Progenitor cell of endocrine pancreas (in vitro differentiated cells): ENCODE data around the gene CRADD. TPM values are rescaled to one million over a fixed set of nuclear protein-coding genes. Genes with fewer than 3 reads are reported as not detected.
"Not testable (repeated sequence)": the region's sequence is repeated elsewhere in the genome, so short reads cannot be mapped to it uniquely, and the experiment has no call there.

Experiments
- DNase-seq: peaks from one replicate; pipeline ENCODE4 v3.0.0; 2021; ENCODE audit warnings: low spot score; ENCODE audit not compliant: unreplicated experiment
- H3K27ac Mint-ChIP-seq: 2 replicates; pipeline ENCODE4 v1.8.0; 2021; ENCODE audit warnings: mild to moderate bottlenecking, moderate library complexity, mixed read lengths
- H3K27me3 Mint-ChIP-seq: 2 replicates; pipeline ENCODE4 v1.8.0; 2021; ENCODE audit warnings: mixed read lengths
- H3K36me3 Mint-ChIP-seq: 2 replicates; pipeline ENCODE4 v1.8.0; 2022; ENCODE audit warnings: mixed read lengths; ENCODE audit not compliant: insufficient read depth
- H3K4me1 Mint-ChIP-seq: 2 replicates; pipeline ENCODE4 v1.8.0; 2021; ENCODE audit warnings: low read depth, mixed read lengths
- H3K4me3 Mint-ChIP-seq: 2 replicates; pipeline ENCODE4 v1.8.0; 2021; ENCODE audit warnings: low read depth, mild to moderate bottlenecking, moderate library complexity, mixed read lengths
- H3K9me3 Mint-ChIP-seq: 2 replicates; pipeline ENCODE4 v1.8.0; 2021; ENCODE audit warnings: low read depth, mixed read lengths
- total RNA-seq: library from RNA; stranded (reverse); gene quantifications from 2 replicates; pipeline ENCODE4 v1.2.1, GENCODE V29; 2021
- TF ChIP-seq, protein P1 (sequence below): fragments of 200-600 bp; sonication (generic); IDR thresholded peaks from one replicate; pipeline ENCODE4 v1.5.0; 2021; ENCODE audit warnings: antibody characterized with exemption, mild to moderate bottlenecking; ENCODE audit not compliant: unreplicated experiment

CRADD gene
- total RNA-seq, 1 donor from 2014 or later: 11.7 TPM

- Mint-ChIP-seq H3K4me1 (peaks cover 5% of the 10 kb centered on the region), H3K4me3 (no peak overlapping the region), H3K36me3 (peaks cover 2% of the 10 kb centered on the region), H3K27ac (no peak overlapping the region), H3K27me3 (no peaks in the 10 kb centered on the region), H3K9me3 (peaks cover 22% of the 10 kb centered on the region)
- TF ChIP-seq, protein P1, sequence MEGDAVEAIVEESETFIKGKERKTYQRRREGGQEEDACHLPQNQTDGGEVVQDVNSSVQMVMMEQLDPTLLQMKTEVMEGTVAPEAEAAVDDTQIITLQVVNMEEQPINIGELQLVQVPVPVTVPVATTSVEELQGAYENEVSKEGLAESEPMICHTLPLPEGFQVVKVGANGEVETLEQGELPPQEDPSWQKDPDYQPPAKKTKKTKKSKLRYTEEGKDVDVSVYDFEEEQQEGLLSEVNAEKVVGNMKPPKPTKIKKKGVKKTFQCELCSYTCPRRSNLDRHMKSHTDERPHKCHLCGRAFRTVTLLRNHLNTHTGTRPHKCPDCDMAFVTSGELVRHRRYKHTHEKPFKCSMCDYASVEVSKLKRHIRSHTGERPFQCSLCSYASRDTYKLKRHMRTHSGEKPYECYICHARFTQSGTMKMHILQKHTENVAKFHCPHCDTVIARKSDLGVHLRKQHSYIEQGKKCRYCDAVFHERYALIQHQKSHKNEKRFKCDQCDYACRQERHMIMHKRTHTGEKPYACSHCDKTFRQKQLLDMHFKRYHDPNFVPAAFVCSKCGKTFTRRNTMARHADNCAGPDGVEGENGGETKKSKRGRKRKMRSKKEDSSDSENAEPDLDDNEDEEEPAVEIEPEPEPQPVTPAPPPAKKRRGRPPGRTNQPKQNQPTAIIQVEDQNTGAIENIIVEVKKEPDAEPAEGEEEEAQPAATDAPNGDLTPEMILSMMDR: no peak
- no peak for DNase-seq
Observed at GRCh38 chr12:93709386-93709785, 32.2 kb downstream of the CRADD start.

DNA sequence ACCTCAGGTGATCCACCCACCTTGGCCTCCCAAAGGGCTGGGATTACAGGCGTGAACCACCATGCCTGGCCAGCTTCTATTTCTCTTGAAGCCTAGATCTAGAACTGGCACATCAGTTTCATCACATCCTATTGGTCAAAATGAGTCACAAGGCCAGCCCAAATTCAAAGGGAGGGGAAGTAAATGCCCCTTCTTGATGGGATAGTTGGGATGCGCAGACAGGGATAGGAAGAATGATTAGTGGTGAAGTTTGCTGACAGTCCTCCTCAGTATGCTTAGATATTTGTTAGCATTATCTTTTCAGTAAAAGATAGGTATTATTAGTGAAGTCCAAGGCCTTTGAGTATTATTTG, 33.4 kb downstream of the CRADD start:
- Mint-ChIP-seq H3K27me3 (no peaks in the 10 kb centered on the region), H3K36me3 (peaks cover 2% of the 10 kb centered on the region), H3K4me3 (no peak overlapping the region), H3K9me3 (peaks cover 22% of the 10 kb centered on the region), H3K27ac (no peak overlapping the region), H3K4me1 (peaks cover 5% of the 10 kb centered on the region)
- TF ChIP-seq, protein P1: no peak
- no peak for DNase-seq

- not testable (repeated sequence) for H3K4me1 Mint-ChIP-seq, H3K36me3 Mint-ChIP-seq, H3K4me3 Mint-ChIP-seq, H3K27ac Mint-ChIP-seq, H3K27me3 Mint-ChIP-seq, DNase-seq
- H3K9me3 Mint-ChIP-seq: peaks cover 22% of the 10 kb centered on the region
Observed at GRCh38 chr12:93711502-93711901, 34.3 kb downstream of the CRADD start.

DNA sequence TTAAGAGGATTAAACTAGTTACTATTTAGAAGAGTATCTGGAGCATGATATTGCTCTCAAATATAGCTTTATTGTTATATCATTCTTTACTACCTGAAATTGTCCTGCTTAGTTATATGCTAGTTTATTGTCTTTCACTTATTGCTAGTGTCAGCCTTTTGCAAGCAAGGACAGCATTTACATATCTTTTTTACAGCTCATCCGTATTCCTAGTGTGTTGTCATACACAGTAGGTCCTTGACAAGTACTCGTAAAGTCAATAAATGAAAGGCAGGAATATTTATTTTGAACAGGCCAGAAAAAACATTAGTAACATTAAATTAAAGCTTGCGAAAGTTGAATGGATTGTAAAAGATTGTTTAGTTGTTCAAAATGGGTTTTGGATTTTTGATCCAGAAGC, 35.0 kb downstream of the CRADD start:
- H3K27ac Mint-ChIP-seq: no peak overlapping the region
- DNase-seq: no peak

GRCh38 chr12:93713060-93713459, 35.9 kb downstream of the CRADD start:
- Mint-ChIP-seq H3K27me3 (no peaks in the 10 kb centered on the region), H3K4me3 (no peak overlapping the region), H3K4me1 (peaks cover 2% of the 10 kb centered on the region), H3K9me3 (peaks cover 25% of the 10 kb centered on the region), H3K36me3 (peaks cover 5% of the 10 kb centered on the region), H3K27ac (no peak overlapping the region)
- TF ChIP-seq, protein P1: no peak
- no peak for DNase-seq

More for the DNA sequence above, 35.0 kb downstream of the CRADD start:
- H3K4me1 Mint-ChIP-seq: peaks cover 5% of the 10 kb centered on the region
- peaks cover 2% of the 10 kb centered on the region for H3K36me3 Mint-ChIP-seq
- TF ChIP-seq, protein P1: no peak
- H3K27me3 Mint-ChIP-seq: no peaks in the 10 kb centered on the region
- no peak overlapping the region for H3K4me3 Mint-ChIP-seq
- H3K9me3 Mint-ChIP-seq: peaks cover 22% of the 10 kb centered on the region

- peaks cover 24% of the 10 kb centered on the region for H3K9me3 Mint-ChIP-seq
- no peak overlapping the region for H3K27ac Mint-ChIP-seq
- H3K36me3 Mint-ChIP-seq: peaks cover 7% of the 10 kb centered on the region
- no peak overlapping the region for H3K4me3 Mint-ChIP-seq
- TF ChIP-seq, protein P1: no peak
- H3K4me1 Mint-ChIP-seq: peaks cover 2% of the 10 kb centered on the region
- no peaks in the 10 kb centered on the region for H3K27me3 Mint-ChIP-seq
- DNase-seq: no peak
Observed at GRCh38 chr12:93713800-93714199, 36.6 kb downstream of the CRADD start.
